HG03064 (cell line): ENCODE results near the gene ZMAT2.
A peak's percentile ranks its signal among the peaks of the same experiment; 100 is the strongest.
"Not testable (repeated sequence)": the region's sequence is repeated elsewhere in the genome, so short reads cannot be mapped to it uniquely, and the experiment has no call there.

ENCODE experiments used
- ATAC-seq: cut with Tn5 transposase; IDR thresholded peaks from one replicate; pipeline ENCODE4 v1.9.1; 2021; ENCODE audit warnings: low read depth; ENCODE audit not compliant: unreplicated experiment

ZMAT2 gene

GRCh38 chr5:140707812-140708211 lies 7.6 kb downstream of the ZMAT2 start:
- ATAC-seq, result no peak

GRCh38 chr5:140708787-140709186 lies 8.5 kb downstream of the ZMAT2 start:
- ATAC-seq, result not testable (repeated sequence)

- ATAC-seq, result peak; percentile 84
Measured at GRCh38 chr5:140710899-140711552, 10.8 kb downstream of the ZMAT2 start.

GRCh38 chr5:140711794-140712193 lies 11.5 kb downstream of the ZMAT2 start:
- ATAC-seq, result no peak

GRCh38 chr5:140713562-140714094 lies 13.4 kb downstream of the ZMAT2 start:
- ATAC-seq, result no peak

GRCh38 chr5:140716238-140716637 lies 16.0 kb downstream of the ZMAT2 start:
- not testable (repeated sequence) for ATAC-seq

GRCh38 chr5:140718266-140718592 lies 18.0 kb downstream of the ZMAT2 start:
- ATAC-seq, result no peak

- not testable (repeated sequence) for ATAC-seq
Measured at GRCh38 chr5:140720738-140721137, 20.5 kb downstream of the ZMAT2 start.

- ATAC-seq, result not testable (repeated sequence)
Measured at GRCh38 chr5:140721395-140721794, 21.1 kb downstream of the ZMAT2 start.

- no peak for ATAC-seq
Measured at GRCh38 chr5:140725799-140726471, 25.7 kb downstream of the ZMAT2 start.

GRCh38 chr5:140733098-140733497 lies 32.9 kb downstream of the ZMAT2 start:
- ATAC-seq, result no peak

GRCh38 chr5:140734354-140734753 lies 34.1 kb downstream of the ZMAT2 start:
- no peak for ATAC-seq

- no peak for ATAC-seq
Measured at GRCh38 chr5:140737486-140737885, 37.2 kb downstream of the ZMAT2 start.

- no peak for ATAC-seq
Measured at GRCh38 chr5:140741967-140742366, 41.7 kb downstream of the ZMAT2 start.

- ATAC-seq, result no peak
Measured at GRCh38 chr5:140753561-140753960, 53.3 kb downstream of the ZMAT2 start.
